ENCODE data around the gene DCPS.
A peak's percentile ranks its signal among the peaks of the same experiment; 100 is the strongest.

DCPS gene

DNA sequence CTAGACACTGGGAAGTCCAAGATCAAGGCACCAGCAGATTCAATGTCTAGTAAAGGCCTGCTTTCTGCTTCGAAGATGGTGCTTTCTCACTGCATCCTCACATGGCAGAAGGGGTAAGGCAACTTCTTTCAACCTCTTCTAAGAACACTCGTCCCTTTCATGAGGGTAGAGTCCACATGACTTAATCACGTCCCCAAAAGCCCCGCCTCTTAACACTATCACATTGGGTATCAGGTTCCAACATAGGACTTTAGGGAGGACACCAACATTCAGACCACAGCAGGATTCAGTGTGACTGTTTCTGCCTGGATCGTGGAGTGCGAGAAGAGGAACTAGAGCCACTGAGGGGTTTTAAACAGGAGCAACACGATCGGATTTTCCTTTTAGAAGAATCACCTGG lies 24.7 kb upstream of the DCPS start:
- DNase-seq (ENCODE audit: low spot score) = no peak
- TF ChIP-seq, protein P1, sequence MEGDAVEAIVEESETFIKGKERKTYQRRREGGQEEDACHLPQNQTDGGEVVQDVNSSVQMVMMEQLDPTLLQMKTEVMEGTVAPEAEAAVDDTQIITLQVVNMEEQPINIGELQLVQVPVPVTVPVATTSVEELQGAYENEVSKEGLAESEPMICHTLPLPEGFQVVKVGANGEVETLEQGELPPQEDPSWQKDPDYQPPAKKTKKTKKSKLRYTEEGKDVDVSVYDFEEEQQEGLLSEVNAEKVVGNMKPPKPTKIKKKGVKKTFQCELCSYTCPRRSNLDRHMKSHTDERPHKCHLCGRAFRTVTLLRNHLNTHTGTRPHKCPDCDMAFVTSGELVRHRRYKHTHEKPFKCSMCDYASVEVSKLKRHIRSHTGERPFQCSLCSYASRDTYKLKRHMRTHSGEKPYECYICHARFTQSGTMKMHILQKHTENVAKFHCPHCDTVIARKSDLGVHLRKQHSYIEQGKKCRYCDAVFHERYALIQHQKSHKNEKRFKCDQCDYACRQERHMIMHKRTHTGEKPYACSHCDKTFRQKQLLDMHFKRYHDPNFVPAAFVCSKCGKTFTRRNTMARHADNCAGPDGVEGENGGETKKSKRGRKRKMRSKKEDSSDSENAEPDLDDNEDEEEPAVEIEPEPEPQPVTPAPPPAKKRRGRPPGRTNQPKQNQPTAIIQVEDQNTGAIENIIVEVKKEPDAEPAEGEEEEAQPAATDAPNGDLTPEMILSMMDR (IDR thresholded peaks at IDR 0.05; ENCODE audit: extremely low read depth, missing control alignments) = no peak

DNA sequence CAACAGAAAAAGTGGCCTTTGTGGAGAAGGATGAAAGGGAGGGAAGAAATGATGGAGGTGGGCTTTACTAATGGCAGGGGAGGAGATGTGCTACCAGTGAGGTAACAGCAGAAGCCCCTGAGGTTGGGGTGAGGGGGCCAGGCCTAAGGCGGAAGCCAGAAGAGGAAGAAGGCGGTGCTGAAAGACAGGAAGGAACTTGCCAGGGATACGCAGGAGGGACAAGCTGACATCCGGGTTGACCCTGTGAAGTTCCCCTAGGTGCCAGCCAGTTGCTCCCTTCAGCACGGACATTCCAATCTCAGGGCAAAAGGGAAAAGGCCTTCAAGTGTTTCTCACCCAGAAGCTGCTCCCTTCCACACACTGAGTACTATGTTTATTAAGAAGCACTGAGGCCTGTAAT lies 23.3 kb upstream of the DCPS start:
- no peak for DNase-seq (ENCODE audit: low spot score)
- TF ChIP-seq, protein P1 (IDR thresholded peaks at IDR 0.05; ENCODE audit: extremely low read depth, missing control alignments) = no peak

DNA sequence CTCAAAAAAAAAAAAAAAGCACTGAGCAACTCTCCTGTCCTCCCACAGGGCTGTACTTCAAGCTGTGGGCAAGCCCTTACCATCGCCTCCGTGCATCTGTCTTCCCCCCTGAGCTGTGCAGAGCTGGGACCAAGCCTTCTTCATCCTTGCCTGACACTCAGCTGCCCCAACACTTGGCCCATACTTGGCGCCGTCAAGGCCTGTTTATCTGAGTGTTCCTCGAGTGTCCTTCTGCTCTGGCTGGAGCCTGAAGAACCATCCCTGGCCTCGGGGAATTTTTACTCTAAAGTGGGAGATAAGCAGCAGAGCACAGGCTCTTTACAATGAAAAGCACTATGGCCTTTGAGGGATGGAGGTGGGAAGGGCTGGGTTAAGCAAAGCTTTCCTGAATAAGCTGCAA lies 22.6 kb upstream of the DCPS start:
- no peak for DNase-seq (ENCODE audit: low spot score)
- TF ChIP-seq, protein P1 (IDR thresholded peaks at IDR 0.05; ENCODE audit: extremely low read depth, missing control alignments) = no peak

- DNase-seq (ENCODE audit: low spot score) = no peak
- TF ChIP-seq, protein P1 (IDR thresholded peaks at IDR 0.05; ENCODE audit: extremely low read depth, missing control alignments) = no peak
Measured at GRCh38 chr11:126281666-126282175, 22.1 kb upstream of the DCPS start.

DNA sequence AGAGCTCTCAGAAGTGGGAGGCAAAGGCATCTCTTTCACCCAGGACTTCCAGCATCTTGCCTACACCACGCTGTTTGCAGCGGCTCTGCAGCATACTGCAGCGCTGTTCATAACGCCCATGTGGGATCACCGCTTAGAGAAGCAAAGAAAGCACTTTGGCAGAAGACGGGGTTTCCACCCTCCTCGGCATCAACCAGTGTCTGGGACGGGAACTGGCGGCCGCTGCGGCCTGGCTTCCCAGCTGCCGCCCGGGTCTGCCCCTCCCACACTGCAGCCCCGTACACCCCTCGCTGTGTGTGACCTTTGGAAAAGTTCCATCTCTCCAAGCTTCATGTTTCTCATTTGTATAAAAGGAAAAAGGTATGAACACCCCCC lies 21.5 kb upstream of the DCPS start:
- TF ChIP-seq, protein P1 (IDR thresholded peaks at IDR 0.05; ENCODE audit: extremely low read depth, missing control alignments) = no peak
- peak; percentile 58 for DNase-seq (ENCODE audit: low spot score)

DNA sequence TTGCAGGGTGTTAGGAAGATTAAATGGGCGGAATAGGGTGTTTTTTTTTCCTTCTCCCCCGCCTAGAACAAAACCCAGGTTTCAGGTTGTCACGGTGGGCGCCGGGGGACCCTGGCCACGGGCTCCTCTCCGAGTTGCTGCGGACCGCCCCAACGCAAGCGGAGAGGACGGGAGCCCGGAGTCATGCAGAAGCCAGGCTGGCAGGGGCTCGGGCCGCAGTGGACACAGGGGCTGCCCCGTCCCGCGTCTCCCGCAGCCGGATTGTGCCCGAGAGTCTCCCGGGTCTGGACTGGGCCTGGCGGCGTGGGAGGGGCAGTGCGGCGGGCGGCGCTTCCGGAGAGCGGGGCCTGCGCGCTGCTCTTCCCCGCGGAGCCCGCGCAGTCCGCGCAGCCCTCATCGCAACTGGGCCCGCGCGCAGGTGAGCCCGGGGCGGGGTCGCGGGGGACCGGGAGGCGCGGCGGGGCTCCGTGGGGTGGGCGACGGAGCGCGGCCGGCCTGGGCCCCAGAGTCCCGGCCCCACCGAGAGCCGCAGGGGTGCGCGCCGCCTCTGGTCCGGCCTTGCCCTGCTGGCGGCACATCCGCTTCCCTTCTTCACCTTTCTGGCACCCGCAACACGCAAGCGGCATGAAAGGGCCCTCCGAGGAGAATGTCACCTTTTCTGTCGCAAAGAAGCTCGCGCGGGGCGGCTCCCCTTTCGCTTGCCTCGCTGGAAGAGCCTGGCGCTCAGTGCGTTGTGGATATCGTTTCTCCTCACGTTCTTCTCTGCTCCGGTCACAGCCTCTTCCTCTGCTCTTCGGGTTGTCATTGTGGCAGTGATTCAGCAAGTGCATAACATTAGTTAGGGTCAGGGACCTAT lies 20.9 kb upstream of the DCPS start, which contains the start of gene TIRAP:
TSS of gene TIRAP (plus strand) at position 358 of the 856 bp plus-strand sequence. CDS start 7,802 bp downstream, outside the sequence.
- TF ChIP-seq, protein P1 (IDR thresholded peaks at IDR 0.05; ENCODE audit: extremely low read depth, missing control alignments) = no peak
- peak; percentile 80 for DNase-seq (ENCODE audit: low spot score)

GRCh38 chr11:126284829-126285228 lies 19.0 kb upstream of the DCPS start:
- peak; percentile 77 for DNase-seq (ENCODE audit: low spot score)
- TF ChIP-seq, protein P1 (IDR thresholded peaks at IDR 0.05; ENCODE audit: extremely low read depth, missing control alignments) = no peak

All from GM20000 (cell line).